HG02588 (cell line): ENCODE results near the gene TTYH2.
"Not testable (repeated sequence)": the region's sequence is repeated elsewhere in the genome, so short reads cannot be mapped to it uniquely, and the experiment has no call there.

Experiments
- ATAC-seq: cut with Tn5 transposase; IDR thresholded peaks from one replicate; pipeline ENCODE4 v1.9.1; 2021; ENCODE audit warnings: mild to moderate bottlenecking, moderate library complexity; ENCODE audit not compliant: unreplicated experiment

TTYH2 gene

GRCh38 chr17:74259667-74260524, 46.5 kb downstream of the TTYH2 start:
- ATAC-seq = no peak

GRCh38 chr17:74260525-74260850, 47.1 kb downstream of the TTYH2 start:
- no peak for ATAC-seq

- ATAC-seq = no peak
These were observed 49.2 kb downstream of the TTYH2 start for GRCh38 chr17:74262601-74263000.

- not testable (repeated sequence) for ATAC-seq
These were observed 53.7 kb downstream of the TTYH2 start for GRCh38 chr17:74267054-74267453.

GRCh38 chr17:74267579-74267978, 54.2 kb downstream of the TTYH2 start:
- no peak for ATAC-seq

- ATAC-seq = no peak
These were observed 54.7 kb downstream of the TTYH2 start for GRCh38 chr17:74267987-74268499.

GRCh38 chr17:74268558-74268957, 55.2 kb downstream of the TTYH2 start:
- ATAC-seq = no peak

GRCh38 chr17:74270333-74270732, 57.0 kb downstream of the TTYH2 start:
- no peak for ATAC-seq

- ATAC-seq = no peak
These were observed 57.9 kb downstream of the TTYH2 start for GRCh38 chr17:74271281-74271680.

GRCh38 chr17:74271901-74272561, 58.7 kb downstream of the TTYH2 start:
- no peak for ATAC-seq

GRCh38 chr17:74272731-74273201, 59.4 kb downstream of the TTYH2 start:
- ATAC-seq = no peak

GRCh38 chr17:74274060-74274708, 60.8 kb downstream of the TTYH2 start, which contains the start of gene DNAI2:
Gene DNAI2 (plus strand): TSS chr17:74274234. CDS start chr17:74281818, 7,584 bp downstream.
- ATAC-seq = no peak

- ATAC-seq = no peak
These were observed 61.5 kb downstream of the TTYH2 start for GRCh38 chr17:74274709-74275340.

GRCh38 chr17:74276051-74276476, 62.7 kb downstream of the TTYH2 start:
- ATAC-seq = no peak

- ATAC-seq = no peak
These were observed 63.2 kb downstream of the TTYH2 start for GRCh38 chr17:74276541-74277009.

- ATAC-seq = no peak
These were observed 64.6 kb downstream of the TTYH2 start for GRCh38 chr17:74277935-74278334.

- not testable (repeated sequence) for ATAC-seq
These were observed 66.2 kb downstream of the TTYH2 start for GRCh38 chr17:74279617-74280016.

GRCh38 chr17:74280093-74280513, 66.7 kb downstream of the TTYH2 start:
- ATAC-seq = no peak

- ATAC-seq = no peak
These were observed 68.4 kb downstream of the TTYH2 start for GRCh38 chr17:74281799-74282198.

- not testable (repeated sequence) for ATAC-seq
These were observed 68.9 kb downstream of the TTYH2 start for GRCh38 chr17:74282274-74282586.
